CD14-positive monocyte (primary cell): ENCODE measurements around the gene CEP131. TPM values are rescaled to one million over a fixed set of nuclear protein-coding genes. Genes with fewer than 3 reads are reported as not detected.

ENCODE experiments used
- DNase-seq, 3 donors: peaks; one replicate each; pipeline ENCODE4 v3.0.0-alpha.2; 2011 to 2022
- H2AFZ ChIP-seq: 2 replicates; pipeline ENCODE4 v1.6.0; 2012; ENCODE audit warnings: mild to moderate bottlenecking, low read depth, low read length, inconsistent platforms; ENCODE audit not compliant: insufficient read depth, poor library complexity, severe bottlenecking
- H3K27ac ChIP-seq, 2 donors: 1 replicate in 1 of 2; 2 replicates in 1 of 2; pipeline ENCODE4 v1.5.1; 2012 to 2013; ENCODE audit warnings: low read length in 2 of 2, control low read depth in 1 of 2, inconsistent platforms in 1 of 2, low read depth in 1 of 2, mild to moderate bottlenecking in 1 of 2
- H3K27me3 ChIP-seq, 2 donors: one replicate each; pipeline versions ENCODE4 v1.6.0 to v1.6.1; 2011 to 2013; ENCODE audit warnings: low read length in 2 of 2; ENCODE audit not compliant: control insufficient read depth in 2 of 2, insufficient read depth in 2 of 2
- H3K36me3 ChIP-seq, 2 donors: replicated peaks in 1 of 2; 1 replicate in 1 of 2; 2 replicates in 1 of 2; pipeline versions ENCODE4 v1.5.1 to v1.6.1; 2012 to 2013; ENCODE audit warnings: low read length in 2 of 2, control low read depth in 1 of 2, inconsistent platforms in 1 of 2, mild to moderate bottlenecking in 1 of 2; ENCODE audit not compliant: insufficient read depth in 2 of 2, control insufficient read depth in 1 of 2
- H3K4me1 ChIP-seq, 2 donors: 1 replicate in 1 of 2; 2 replicates in 1 of 2; pipeline versions ENCODE4 v1.5.1 to v1.6.1; 2012 to 2013; ENCODE audit warnings: low read length in 2 of 2, control low read depth in 1 of 2, inconsistent platforms in 1 of 2, mild to moderate bottlenecking in 1 of 2, moderate library complexity in 1 of 2; ENCODE audit not compliant: insufficient read depth in 2 of 2, control insufficient read depth in 1 of 2
- H3K4me2 ChIP-seq: replicated peaks from 2 replicates; pipeline ENCODE3; 2012; ENCODE audit warnings: low read length, moderate library complexity, mild to moderate bottlenecking; ENCODE audit not compliant: poor library complexity, severe bottlenecking; ENCODE audit errors: extremely low read depth
- H3K4me3 ChIP-seq, 3 experiments: fragments of 200-600 bp in 1 of 3; sonication (generic) in 1 of 3; replicated peaks in 1 of 3; 1 replicate in 2 of 3; 2 replicates in 1 of 3; pipeline ENCODE4 v1.5.1; 2011 to 2013; ENCODE audit warnings: low read length in 3 of 3, mild to moderate bottlenecking in 3 of 3, control low read depth in 2 of 3, low read depth in 2 of 3, inconsistent platforms in 1 of 3, moderate library complexity in 1 of 3
- H3K79me2 ChIP-seq: 2 replicates; pipeline ENCODE4 v1.6.0; 2012; ENCODE audit warnings: mild to moderate bottlenecking, control low read depth, inconsistent platforms, low read length, moderate library complexity; ENCODE audit not compliant: insufficient read depth
- H3K9ac ChIP-seq: 2 replicates; pipeline ENCODE4 v1.6.0; 2017; ENCODE audit warnings: low read length, mild to moderate bottlenecking; ENCODE audit not compliant: insufficient read depth, poor library complexity, severe bottlenecking
- H3K9me3 ChIP-seq, 2 donors: replicated peaks in 1 of 2; 1 replicate in 1 of 2; 2 replicates in 1 of 2; pipeline versions ENCODE4 v1.5.1 to v1.6.1; 2012 to 2013; ENCODE audit warnings: low read length in 2 of 2, control low read depth in 1 of 2; ENCODE audit not compliant: control insufficient read depth in 1 of 2, insufficient read depth in 1 of 2
- H4K20me1 ChIP-seq: 2 replicates; pipeline ENCODE4 v1.6.0; 2012; ENCODE audit warnings: mild to moderate bottlenecking, low read length, control low read depth, moderate library complexity; ENCODE audit not compliant: insufficient read depth
- H3K27ac Mint-ChIP-seq, 7 donors: one replicate each; pipeline ENCODE4 v1.8.0; 2020; ENCODE audit warnings: mild to moderate bottlenecking in 7 of 7, mixed read lengths in 7 of 7, moderate library complexity in 6 of 7, inconsistent platforms in 2 of 7
- H3K27me3 Mint-ChIP-seq, 3 donors: one replicate each; pipeline ENCODE4 v1.8.0; 2021 to 2022; ENCODE audit warnings: low read depth in 3 of 3, mild to moderate bottlenecking in 3 of 3, mixed read lengths in 3 of 3, moderate library complexity in 3 of 3, inconsistent platforms in 1 of 3
- H3K36me3 Mint-ChIP-seq, 2 donors: one replicate each; pipeline ENCODE4 v1.8.0; 2020; ENCODE audit warnings: mixed read lengths in 2 of 2, inconsistent platforms in 1 of 2, mild to moderate bottlenecking in 1 of 2
- H3K4me1 Mint-ChIP-seq: one replicate; pipeline ENCODE4 v1.8.0; 2020; ENCODE audit warnings: mild to moderate bottlenecking, mixed read lengths
- H3K4me3 Mint-ChIP-seq, 2 donors: one replicate each; pipeline ENCODE4 v1.8.0; 2020; ENCODE audit warnings: mild to moderate bottlenecking in 2 of 2, mixed read lengths in 2 of 2, moderate library complexity in 1 of 2
- H3K9me3 Mint-ChIP-seq, 7 donors: one replicate each; pipeline ENCODE4 v1.8.0; 2020 to 2022; ENCODE audit warnings: mixed read lengths in 7 of 7, mild to moderate bottlenecking in 6 of 7, moderate library complexity in 6 of 7, inconsistent platforms in 2 of 7
- CTCF ChIP-seq: fragments of 200-600 bp; IDR thresholded peaks from one replicate; pipeline ENCODE4 v1.8.0; 2022; ENCODE audit warnings: antibody characterized with exemption, mild to moderate bottlenecking
- WGBS: methylation state at CpG from one replicate; pipeline ENCODE4 v1.1.5; 2013; ENCODE audit warnings: missing lambda C conversion rate; ENCODE audit not compliant: insufficient coverage; 5-methylcytosine and 5-hydroxymethylcytosine counted together
- intact Hi-C, 2 donors: fragments of 100-400 bp; cut with micrococcal nuclease; formaldehyde crosslinking; loops; one replicate each; pipeline versions ENCODE4 v1.15.0 to v1.15.1; 2023
- polyA plus RNA-seq, 3 donors: library from polyadenylated mRNA; depleted of rRNA in 1 of 3; unstranded in 2 of 3; stranded (reverse) in 1 of 3; fragments of 300-500 nt in 2 of 3; fragments of >200 nt in 1 of 3; fragmentation: Illumina TruSeq in 2 of 3; gene quantifications; 1 replicate in 2 of 3; 2 replicates in 1 of 3; pipeline ENCODE4 v1.2.3, GENCODE V29; 2012 to 2021

CEP131 gene
- polyA plus RNA-seq, 3 donors = 0.69 to 9.7 (median 1.0) TPM

DNA sequence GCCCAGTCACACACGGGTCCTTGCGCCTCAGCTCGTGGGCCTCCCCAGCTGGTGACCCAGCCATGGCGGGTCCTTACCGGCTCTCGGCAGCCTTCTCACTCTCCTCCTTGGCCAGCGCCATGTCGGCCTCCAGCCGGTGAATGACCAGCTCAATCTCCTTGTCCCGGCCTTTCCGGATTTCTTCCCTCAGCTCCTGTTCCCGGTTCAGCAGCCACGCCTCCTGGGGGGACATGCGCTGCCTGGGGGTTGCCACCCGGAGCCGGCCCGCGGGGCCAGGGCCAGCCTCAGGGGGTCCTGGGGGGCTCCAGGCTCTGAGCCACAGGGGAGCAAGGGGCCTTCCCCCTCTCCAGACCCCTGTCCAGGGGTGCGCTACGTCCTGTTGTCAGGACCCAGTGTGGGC, 31.6 kb downstream of the CEP131 start:
- H3K27me3 ChIP-seq = no peaks in the 10 kb centered on the region
- Mint-ChIP-seq H3K4me3 (no peak overlapping the region), H3K27ac (no peak overlapping the region), H3K4me1 (no peaks in the 10 kb centered on the region), H3K27me3 (peaks cover 0 to 2% (median 0%) of the 10 kb centered on the region in 3 donors), H3K36me3 (peaks cover 2 to 22% of the 10 kb centered on the region in 2 donors), H3K9me3 (no peaks in the 10 kb centered on the region)
- H3K36me3 ChIP-seq = peaks cover 0 to 3% of the 10 kb centered on the region in 2 donors
- H3K9me3 ChIP-seq = no peaks in the 10 kb centered on the region
- H3K4me1 ChIP-seq = no peaks in the 10 kb centered on the region
- TF ChIP-seq CTCF = no peak
- WGBS = 97% methylated on average over 14 of the region's 20 CpGs
- H3K4me2 ChIP-seq = no peak overlapping the region
- no peak overlapping the region for H3K9ac ChIP-seq
- H4K20me1 ChIP-seq = no peaks in the 10 kb centered on the region
- H3K79me2 ChIP-seq = no peaks in the 10 kb centered on the region
- no peak overlapping the region for H3K27ac ChIP-seq
- no peak overlapping the region for H2AFZ ChIP-seq
- H3K4me3 ChIP-seq = no peak overlapping the region
- no peak for DNase-seq
- intact Hi-C loops = no loop called here

DNA sequence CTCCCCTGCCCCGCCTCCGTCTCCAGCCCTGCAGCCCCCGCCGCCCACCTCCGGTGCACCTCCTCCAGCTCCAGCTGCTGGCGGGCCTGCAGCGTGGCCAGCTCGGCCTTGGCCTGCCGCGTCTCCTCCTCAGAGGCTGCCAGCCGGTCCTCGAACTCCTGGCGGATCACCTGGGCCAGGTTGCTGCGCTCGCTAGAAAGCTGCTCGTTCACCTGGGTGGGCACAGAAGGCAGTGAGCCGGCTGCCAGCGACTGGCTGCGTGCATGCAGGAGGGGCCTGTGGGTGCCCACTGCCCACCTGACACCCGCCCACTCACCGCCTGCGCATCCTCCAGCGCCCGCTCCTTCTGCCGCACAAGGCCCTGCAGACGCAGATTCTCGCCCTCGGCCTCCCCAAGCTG, 32.2 kb downstream of the CEP131 start:
- Histone ChIP-seq H3K4me1 (no peaks in the 10 kb centered on the region), H3K9ac (no peak overlapping the region), H3K36me3 (peaks cover 0 to 3% of the 10 kb centered on the region in 2 donors), H3K27ac (no peak overlapping the region), H2AFZ (no peak overlapping the region), H3K4me2 (no peak overlapping the region), H4K20me1 (no peaks in the 10 kb centered on the region), H3K9me3 (no peaks in the 10 kb centered on the region), H3K27me3 (peaks cover 0 to under 1% of the 10 kb centered on the region in 2 donors), H3K4me3 (no peak overlapping the region), H3K79me2 (no peaks in the 10 kb centered on the region)
- Mint-ChIP-seq H3K4me3 (no peak overlapping the region), H3K27me3 (peaks cover 0 to 3% (median 0%) of the 10 kb centered on the region in 3 donors), H3K36me3 (peaks cover 2 to 21% of the 10 kb centered on the region in 2 donors), H3K4me1 (no peaks in the 10 kb centered on the region), H3K27ac (no peak overlapping the region), H3K9me3 (no peaks in the 10 kb centered on the region)
- WGBS = 97% methylated on average over 28 of the region's 28 CpGs
- intact Hi-C loops = no loop called here
- DNase-seq = no peak
- TF ChIP-seq CTCF = no peak
